ENCODE results near the gene MYH7B.

MYH7B gene

DNA sequence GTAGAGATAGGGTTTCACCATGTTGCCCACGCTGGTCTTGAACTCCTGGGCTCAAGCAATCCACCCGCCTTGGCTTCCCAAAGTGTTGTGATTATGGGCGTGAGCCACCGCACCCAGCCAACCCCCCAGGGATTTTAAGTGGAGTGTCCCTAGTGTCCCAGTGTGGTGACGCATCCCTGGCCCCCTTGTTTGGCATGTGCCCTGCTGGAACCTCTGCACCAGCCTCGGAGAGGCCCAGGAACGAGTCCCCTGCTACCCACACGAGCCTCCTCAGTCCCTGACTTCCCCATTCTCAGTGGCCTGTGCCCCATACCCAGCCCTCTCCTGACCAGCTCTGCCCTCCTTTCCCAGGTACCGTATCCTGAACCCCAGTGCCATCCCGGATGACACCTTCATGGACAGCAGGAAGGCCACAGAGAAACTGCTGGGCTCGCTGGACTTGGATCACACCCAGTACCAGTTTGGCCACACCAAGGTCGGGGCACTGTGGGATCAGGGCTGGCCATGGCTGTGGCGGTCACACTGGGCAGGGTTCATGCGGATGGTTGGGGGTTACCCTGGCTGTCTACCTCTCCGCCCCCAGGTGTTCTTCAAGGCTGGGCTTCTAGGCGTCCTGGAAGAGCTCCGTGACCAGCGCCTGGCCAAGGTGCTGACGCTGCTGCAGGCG, 37.2 kb downstream of the MYH7B start:
- DNase-seq (ENCODE audit: low spot score), result no peak

GRCh38 chr20:34993941-34994508, 38.4 kb downstream of the MYH7B start:
- no peak for DNase-seq (ENCODE audit: low spot score)

DNA sequence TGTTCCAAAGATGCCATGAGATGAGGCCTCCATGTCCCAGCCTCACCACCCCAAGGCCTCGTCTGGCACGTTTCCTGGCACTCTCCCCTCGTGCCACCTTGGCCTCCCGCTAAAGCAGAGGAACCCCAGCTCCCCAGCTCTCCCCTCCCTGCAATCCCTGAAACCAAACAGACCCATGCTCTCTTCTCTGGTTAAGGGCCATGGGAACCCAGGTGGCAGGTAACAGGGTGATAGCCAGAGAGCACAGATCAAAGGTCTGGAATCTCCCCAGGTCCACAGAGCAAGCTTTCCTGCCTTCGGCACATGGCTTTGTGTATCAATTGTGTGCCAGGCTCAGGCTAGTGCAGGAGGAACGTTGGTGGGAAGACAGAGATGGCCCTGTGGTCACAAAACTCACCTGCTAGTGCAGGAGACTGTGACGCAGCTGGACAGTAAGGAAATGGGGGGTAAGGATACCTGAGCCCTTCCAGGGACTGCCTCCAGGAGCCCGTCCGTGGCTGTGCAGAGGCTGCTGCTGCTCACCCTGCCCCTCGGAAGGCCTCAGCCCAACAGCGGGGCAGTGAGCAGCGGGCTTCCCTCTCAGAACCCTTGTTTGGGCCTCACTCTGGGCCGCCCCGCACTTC, 39.0 kb downstream of the MYH7B start:
- DNase-seq (ENCODE audit: low spot score), result no peak

DNA sequence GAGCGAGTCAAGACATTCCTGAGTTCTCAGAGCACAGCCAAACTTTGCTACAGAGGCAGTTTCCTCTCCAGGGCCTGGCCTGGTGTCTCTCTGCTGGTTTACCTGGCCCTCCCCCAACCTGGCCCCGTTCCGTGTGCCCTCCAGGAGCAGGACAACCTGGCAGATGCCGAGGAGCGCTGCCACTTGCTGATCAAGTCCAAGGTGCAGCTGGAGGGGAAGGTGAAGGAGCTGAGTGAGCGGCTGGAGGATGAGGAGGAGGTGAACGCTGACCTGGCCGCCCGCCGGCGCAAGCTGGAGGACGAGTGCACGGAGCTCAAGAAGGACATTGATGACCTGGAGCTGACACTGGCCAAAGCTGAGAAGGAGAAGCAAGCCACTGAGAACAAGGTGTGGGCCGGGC, 39.5 kb downstream of the MYH7B start:
- no peak for DNase-seq (ENCODE audit: low spot score)

DNA sequence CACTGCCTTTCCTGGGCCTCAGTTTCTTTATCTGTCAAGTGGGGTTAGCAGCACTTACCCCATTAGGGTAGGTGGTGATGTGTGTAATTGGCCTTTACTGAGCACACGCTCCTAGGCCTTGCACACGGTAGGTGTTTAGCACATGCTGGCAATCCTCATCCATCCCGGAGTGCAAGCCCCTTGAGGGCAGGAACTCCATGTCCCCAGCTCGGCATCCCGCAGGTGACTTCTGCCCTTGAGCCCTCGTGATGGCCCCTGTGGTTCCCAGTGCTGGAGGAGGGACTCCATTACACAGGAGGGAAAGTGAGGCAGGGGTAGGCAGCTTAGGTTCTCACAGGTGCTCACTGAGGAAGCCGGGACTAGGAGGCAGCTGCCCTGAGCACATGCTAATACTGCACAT, 40.0 kb downstream of the MYH7B start:
- no peak for DNase-seq (ENCODE audit: low spot score)

DNA sequence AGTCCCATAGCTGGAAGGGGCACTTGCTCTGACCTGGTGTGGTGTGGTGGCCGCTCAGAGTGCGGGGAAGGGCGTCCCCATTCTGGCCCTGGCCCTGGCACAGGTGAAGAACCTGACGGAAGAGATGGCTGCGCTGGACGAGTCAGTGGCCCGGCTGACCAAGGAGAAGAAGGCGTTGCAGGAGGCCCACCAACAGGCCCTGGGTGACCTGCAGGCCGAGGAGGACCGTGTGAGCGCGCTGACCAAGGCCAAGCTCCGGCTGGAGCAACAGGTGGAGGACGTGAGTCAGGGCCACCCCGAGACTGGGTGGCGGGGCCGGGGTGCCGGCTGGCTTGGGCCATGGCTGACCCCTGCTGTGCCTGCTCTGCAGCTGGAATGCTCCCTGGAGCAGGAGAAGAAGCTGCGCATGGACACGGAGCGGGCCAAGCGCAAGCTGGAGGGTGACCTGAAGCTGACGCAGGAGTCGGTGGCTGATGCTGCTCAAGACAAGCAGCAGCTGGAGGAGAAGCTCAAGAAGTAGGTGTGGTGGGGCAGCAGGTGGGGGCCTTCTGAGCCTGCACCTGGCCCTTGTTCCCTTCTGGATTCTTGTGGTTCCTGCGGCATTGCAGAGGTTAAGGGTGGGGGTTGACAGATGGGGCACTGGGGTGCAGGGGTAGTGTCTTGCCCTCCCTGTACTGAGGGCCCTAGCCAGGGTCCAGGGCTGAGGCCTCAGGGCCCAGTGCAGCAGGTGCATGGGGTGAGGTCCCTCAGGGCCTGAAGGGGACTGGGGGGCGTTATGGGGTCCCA, 40.8 kb downstream of the MYH7B start:
- no peak for DNase-seq (ENCODE audit: low spot score)

GRCh38 chr20:34997131-34997561, 41.5 kb downstream of the MYH7B start:
- DNase-seq (ENCODE audit: low spot score), result no peak

- no peak for DNase-seq (ENCODE audit: low spot score)
Observed at GRCh38 chr20:34997774-34998173, 42.1 kb downstream of the MYH7B start.

DNA sequence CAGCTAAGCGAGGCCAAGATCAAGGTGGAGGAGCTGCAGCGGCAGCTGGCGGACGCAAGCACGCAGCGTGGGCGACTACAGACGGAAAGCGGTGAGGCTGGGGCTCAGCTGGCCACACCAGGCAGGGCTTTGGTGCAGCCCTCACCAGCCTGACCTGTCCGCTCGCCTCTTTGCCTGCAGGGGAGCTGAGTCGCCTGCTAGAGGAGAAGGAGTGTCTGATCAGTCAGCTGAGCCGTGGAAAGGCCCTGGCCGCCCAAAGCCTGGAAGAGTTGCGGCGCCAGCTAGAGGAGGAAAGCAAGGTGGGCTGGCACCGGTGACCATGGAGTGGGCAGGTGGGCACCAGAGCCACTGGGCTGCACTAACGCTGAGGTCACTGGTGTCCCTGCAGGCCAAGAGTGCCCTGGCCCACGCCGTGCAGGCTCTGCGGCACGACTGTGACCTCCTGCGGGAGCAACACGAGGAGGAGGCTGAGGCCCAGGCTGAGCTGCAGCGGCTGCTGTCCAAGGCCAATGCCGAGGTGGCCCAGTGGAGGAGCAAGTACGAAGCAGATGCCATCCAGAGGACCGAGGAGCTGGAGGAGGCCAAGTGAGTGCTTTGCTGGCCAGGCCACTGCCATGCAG, 42.8 kb downstream of the MYH7B start:
- no peak for DNase-seq (ENCODE audit: low spot score)

DNA sequence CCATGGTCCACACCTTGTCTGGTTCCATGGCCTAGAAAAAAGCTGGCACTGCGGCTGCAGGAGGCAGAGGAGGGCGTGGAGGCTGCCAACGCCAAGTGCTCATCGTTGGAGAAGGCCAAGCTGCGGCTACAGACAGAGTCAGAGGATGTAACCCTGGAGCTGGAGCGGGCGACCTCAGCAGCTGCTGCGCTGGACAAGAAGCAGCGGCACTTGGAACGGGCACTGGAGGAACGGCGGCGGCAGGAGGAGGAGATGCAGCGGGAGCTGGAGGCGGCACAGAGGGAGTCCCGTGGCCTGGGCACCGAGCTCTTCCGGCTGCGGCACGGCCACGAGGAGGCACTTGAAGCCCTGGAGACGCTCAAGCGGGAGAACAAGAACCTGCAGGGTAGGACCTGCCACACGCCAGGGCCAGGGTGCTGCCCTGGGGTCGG, 43.4 kb downstream of the MYH7B start:
- no peak for DNase-seq (ENCODE audit: low spot score)

DNA sequence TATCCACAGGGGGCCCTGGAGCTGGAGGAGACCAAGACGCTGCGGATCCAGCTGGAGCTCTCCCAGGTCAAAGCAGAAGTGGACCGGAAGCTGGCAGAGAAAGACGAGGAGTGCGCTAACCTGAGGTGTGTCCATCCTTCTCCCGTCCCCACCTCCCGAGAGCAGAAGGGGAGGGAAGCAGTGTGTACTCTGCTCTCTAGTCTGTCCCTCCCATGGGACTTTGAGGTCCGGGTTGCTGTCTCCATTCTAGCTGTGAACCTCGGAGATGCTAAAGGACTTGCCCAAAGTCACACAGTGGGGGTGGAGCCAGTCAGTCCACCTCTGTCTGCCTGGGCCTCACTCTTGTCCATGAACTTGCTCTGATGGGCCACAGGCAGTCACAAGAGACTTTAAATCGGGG, 44.1 kb downstream of the MYH7B start:
- no peak for DNase-seq (ENCODE audit: low spot score)

DNA sequence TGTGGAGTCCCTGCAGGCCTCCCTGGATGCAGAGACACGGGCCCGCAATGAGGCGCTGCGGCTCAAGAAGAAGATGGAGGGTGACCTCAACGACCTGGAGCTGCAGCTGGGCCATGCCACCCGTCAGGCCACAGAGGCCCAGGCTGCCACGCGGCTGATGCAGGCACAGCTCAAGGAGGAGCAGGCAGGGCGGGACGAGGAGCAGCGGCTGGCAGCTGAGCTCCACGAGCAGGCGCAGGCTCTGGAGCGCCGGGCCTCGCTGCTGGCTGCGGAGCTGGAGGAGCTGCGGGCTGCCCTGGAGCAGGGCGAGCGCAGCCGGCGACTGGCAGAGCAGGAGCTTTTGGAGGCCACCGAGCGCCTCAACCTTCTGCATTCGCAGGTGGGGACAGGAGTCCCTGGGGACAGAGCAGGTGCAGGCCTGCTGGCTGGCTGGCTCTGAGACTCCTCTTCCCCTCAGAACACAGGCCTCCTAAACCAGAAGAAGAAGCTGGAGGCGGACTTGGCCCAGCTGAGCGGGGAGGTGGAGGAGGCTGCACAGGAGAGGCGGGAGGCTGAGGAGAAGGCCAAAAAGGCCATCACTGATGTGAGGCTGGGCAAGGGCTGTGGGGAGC, 44.7 kb downstream of the MYH7B start:
- no peak for DNase-seq (ENCODE audit: low spot score)

DNA sequence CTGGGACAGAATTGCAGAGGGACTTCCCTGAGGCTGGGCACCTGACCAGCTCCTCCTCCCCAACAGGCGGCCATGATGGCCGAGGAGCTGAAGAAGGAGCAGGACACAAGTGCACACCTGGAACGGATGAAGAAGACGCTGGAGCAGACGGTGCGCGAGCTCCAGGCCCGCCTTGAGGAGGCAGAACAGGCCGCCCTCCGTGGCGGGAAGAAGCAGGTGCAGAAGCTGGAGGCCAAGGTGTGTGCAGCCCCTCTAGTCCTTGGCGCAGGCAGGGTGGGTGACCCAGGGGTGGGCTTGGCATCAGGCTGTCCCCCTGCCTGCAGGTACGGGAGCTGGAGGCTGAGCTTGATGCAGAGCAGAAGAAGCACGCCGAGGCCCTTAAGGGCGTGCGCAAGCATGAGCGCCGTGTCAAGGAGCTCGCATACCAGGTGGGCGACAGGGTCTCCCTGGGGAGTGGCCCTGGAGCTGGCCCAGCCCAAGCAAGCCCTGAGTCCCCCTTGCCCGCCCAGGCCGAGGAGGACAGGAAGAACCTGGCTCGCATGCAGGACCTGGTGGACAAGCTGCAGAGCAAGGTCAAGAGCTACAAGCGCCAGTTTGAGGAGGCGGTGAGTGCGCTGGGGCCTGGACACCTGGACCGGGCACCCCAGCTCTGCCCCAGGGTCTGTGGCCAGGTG, 45.4 kb downstream of the MYH7B start:
- no peak for DNase-seq (ENCODE audit: low spot score)

DNA sequence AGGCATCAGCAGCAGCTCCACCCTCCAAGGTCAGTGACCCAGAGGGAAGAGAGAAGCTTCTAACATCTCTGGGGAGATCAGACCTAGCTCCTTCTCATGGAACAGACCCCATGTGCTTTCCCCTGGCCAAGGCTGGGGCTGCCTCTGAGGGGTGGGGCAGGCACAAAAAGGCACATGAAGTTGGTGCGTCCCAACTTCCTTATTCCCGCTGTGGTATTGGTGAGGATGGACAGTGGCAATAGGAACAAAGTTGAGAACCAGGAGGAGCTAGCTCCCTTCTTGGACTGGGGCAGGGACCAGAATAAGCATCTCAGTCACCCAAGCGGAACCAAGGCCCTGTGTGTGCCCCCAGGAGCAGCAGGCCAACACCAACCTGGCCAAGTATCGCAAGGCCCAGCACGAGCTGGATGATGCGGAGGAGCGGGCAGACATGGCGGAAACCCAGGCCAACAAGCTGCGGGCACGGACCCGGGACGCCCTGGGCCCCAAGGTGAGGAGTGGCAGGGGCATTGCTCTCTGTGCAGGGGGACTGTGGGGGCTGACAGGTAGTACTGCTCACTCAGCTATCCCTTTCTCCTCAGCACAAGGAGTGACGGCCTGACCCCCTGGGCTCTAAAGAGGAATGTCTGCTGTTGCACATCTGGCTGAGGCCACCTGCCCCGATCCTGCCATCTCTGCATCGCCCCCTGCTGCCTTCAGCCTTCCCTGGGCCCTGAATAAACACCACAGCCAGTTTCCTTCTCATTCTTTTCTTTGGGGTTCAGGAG, 46.1 kb downstream of the MYH7B start:
- no peak for DNase-seq (ENCODE audit: low spot score)

GRCh38 chr20:35002426-35003210, 47.0 kb downstream of the MYH7B start:
- DNase-seq (ENCODE audit: low spot score), result no peak

DNA sequence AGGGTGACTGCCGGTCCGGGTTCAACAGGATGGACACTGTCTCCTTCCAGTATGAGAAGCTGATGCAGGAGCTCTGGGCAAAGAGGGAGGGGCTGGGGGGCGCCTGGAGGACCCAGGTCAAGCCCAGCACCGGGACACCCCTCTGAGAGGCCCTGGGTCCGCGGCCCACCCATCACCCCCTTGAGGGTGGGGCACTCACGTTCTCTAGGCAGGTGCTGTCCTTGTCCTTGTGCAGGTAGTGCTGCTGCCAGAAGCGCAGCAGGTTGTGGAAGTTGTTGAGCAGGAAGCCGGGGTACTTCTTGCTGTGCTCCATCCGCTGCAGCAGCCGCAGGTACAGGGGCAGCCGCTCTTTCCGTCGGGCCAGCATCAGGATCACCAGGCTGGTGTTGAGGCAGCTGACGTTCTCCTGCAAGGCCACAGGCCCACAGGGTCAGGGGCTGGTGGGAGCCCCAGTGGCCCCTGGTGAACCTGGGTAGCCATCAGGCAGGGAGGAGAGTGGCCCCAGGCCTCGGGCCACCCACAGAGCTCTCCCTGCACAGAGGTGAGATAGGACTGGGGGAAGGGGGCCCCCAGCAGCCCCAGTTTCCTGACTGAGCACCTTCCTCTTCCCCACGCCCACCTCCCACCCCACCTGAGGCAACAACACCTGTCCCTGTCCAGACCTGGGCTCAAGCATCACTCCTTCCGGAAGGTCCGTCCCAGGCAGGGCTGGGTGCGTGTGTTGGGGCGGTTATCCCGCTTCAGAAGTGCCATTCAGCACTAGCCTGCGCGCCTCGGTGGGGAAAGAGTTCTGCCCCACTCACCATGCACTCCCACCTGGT, 47.8 kb downstream of the MYH7B start:
- DNase-seq (ENCODE audit: low spot score), result no peak

DNA sequence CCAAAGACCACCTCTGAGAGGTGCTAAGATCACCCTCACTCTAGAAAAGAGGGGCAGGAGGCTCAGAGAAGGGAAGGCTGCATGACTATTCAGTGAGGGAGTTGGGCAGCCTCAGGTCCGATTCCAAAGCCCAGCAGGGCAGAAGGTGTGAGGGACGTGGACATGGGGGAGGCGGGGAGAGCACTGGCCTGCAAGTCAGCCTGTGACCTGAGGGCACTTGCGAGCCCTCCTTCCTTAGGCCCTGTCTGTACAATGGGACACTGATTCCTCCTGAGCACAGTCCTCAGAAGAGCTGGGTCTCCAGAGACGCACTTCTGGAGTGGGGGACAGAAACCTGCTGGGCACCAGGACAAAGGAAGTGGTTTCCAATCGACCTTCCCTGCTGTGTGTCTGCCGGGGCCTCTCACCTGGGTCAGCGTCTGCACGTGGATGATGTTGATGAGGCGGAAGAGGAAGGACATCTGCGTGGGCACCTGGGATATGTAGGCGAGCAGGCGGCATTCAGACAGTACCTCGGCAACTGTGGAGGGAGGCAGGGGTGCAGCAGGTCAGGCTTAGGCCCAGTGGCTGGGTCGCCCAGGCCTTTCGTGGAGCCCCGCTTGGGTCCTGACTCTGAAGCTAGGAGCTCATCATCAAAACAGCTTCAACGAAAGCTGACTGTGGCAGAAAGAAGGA, 48.5 kb downstream of the MYH7B start:
- no peak for DNase-seq (ENCODE audit: low spot score)

- no peak for DNase-seq (ENCODE audit: low spot score)
Observed at GRCh38 chr20:35004749-35005462, 49.2 kb downstream of the MYH7B start.
